Nephron progenitor cell (in vitro differentiated cells): ENCODE results near the gene HNMT.

Source experiments
- DNase-seq: peaks from one replicate; pipeline ENCODE4 v3.0.0; 2021
- H3K27ac Mint-ChIP-seq: 2 replicates; pipeline ENCODE4 v1.8.0; 2021; ENCODE audit warnings: mild to moderate bottlenecking, moderate library complexity, mixed read lengths
- H3K27me3 Mint-ChIP-seq: 2 replicates; pipeline ENCODE4 v1.8.0; 2021; ENCODE audit warnings: mild to moderate bottlenecking, low read depth, mixed read lengths; ENCODE audit not compliant: poor library complexity
- H3K36me3 Mint-ChIP-seq: 2 replicates; pipeline ENCODE4 v1.8.0; 2021; ENCODE audit warnings: low read depth, mixed read lengths
- H3K4me1 Mint-ChIP-seq: 2 replicates; pipeline ENCODE4 v1.8.0; 2021; ENCODE audit warnings: mixed read lengths
- H3K4me3 Mint-ChIP-seq: 2 replicates; pipeline ENCODE4 v1.8.0; 2021; ENCODE audit warnings: mild to moderate bottlenecking, moderate library complexity, mixed read lengths
- H3K9me3 Mint-ChIP-seq: 2 replicates; pipeline ENCODE4 v1.8.0; 2021; ENCODE audit warnings: mild to moderate bottlenecking, moderate library complexity, mixed read lengths
- CTCF ChIP-seq: fragments of 200-600 bp; sonication (generic); IDR thresholded peaks from 2 replicates; pipeline ENCODE4 v1.5.0; 2021; ENCODE audit warnings: antibody characterized with exemption

The HNMT gene

GRCh38 chr2:137943678-137944347, 20.5 kb upstream of the HNMT start:
- no peaks in the 10 kb centered on the region for H3K9me3 Mint-ChIP-seq
- H3K27me3 Mint-ChIP-seq = peaks cover 5% of the 10 kb centered on the region
- no peak overlapping the region for H3K4me3 Mint-ChIP-seq
- no peaks in the 10 kb centered on the region for H3K36me3 Mint-ChIP-seq
- TF ChIP-seq CTCF = no peak
- peaks cover 51% of the 10 kb centered on the region for H3K4me1 Mint-ChIP-seq
- H3K27ac Mint-ChIP-seq = no peak overlapping the region
- DNase-seq = no peak

GRCh38 chr2:137944714-137945113, 19.6 kb upstream of the HNMT start:
- no peak for TF ChIP-seq CTCF
- DNase-seq = no peak
- no peaks in the 10 kb centered on the region for H3K36me3 Mint-ChIP-seq
- H3K9me3 Mint-ChIP-seq = no peaks in the 10 kb centered on the region
- no peak overlapping the region for H3K27ac Mint-ChIP-seq
- no peak overlapping the region for H3K4me3 Mint-ChIP-seq
- peaks cover 51% of the 10 kb centered on the region for H3K4me1 Mint-ChIP-seq
- peaks cover 5% of the 10 kb centered on the region for H3K27me3 Mint-ChIP-seq

GRCh38 chr2:137945229-137945628, 19.0 kb upstream of the HNMT start:
- Mint-ChIP-seq H3K36me3 (no peaks in the 10 kb centered on the region), H3K27me3 (peaks cover 5% of the 10 kb centered on the region), H3K9me3 (no peaks in the 10 kb centered on the region), H3K4me3 (no peak overlapping the region), H3K4me1 (peaks cover 47% of the 10 kb centered on the region), H3K27ac (no peak overlapping the region)
- no peak for TF ChIP-seq CTCF
- DNase-seq = no peak

GRCh38 chr2:137946227-137946626, 18.0 kb upstream of the HNMT start:
- no peak overlapping the region for H3K4me3 Mint-ChIP-seq
- no peaks in the 10 kb centered on the region for H3K9me3 Mint-ChIP-seq
- H3K27ac Mint-ChIP-seq = no peak overlapping the region
- DNase-seq = no peak
- peaks cover 5% of the 10 kb centered on the region for H3K27me3 Mint-ChIP-seq
- no peak for TF ChIP-seq CTCF
- peaks cover 38% of the 10 kb centered on the region for H3K4me1 Mint-ChIP-seq
- H3K36me3 Mint-ChIP-seq = no peaks in the 10 kb centered on the region

- Mint-ChIP-seq H3K27me3 (peaks cover 5% of the 10 kb centered on the region), H3K36me3 (no peaks in the 10 kb centered on the region), H3K4me3 (no peak overlapping the region), H3K9me3 (no peaks in the 10 kb centered on the region), H3K27ac (no peak overlapping the region), H3K4me1 (peaks cover 35% of the 10 kb centered on the region)
- no peak for TF ChIP-seq CTCF
- no peak for DNase-seq
These were observed 17.1 kb upstream of the HNMT start for GRCh38 chr2:137947032-137947727.
